Measurements from ENCODE around the gene LAMC3. TPM values are rescaled to one million over a fixed set of nuclear protein-coding genes. Genes with fewer than 3 reads are reported as not detected.
"Not testable (repeated sequence)": the region's sequence is repeated elsewhere in the genome, so short reads cannot be mapped to it uniquely, and the experiment has no call there.

The LAMC3 gene
- total RNA-seq, 1 experiment from 2014 or later: 1.8 TPM

DNA sequence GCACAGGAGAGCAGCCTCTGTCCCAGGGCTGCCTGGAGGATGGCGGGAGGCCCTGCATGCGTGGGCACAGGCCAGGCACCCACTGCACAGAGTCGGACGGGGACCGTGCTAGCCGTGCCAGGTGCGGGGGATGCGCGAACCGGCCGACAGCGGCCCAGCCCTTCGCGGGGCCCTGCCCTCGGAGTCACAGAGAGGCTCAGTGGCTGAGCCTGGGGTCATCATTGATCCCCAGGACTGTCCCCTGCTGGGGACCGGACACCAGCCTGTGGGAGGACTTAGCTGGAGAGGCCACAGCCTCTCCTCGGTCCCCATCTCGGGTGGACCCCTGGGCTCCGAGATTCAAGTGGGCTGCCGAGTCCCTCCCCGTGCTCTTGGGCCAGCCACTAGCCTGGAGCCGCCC is 19.1 kb upstream of the LAMC3 start:
- in situ Hi-C loops (cut with HindIII; ENCODE audit: low sequenced_read_pairs): no loop called here
- DNase-seq (ENCODE audit: low spot score): no peak

GRCh38 chr9:130990306-130990977 is 18.5 kb upstream of the LAMC3 start:
- in situ Hi-C loops (cut with HindIII; ENCODE audit: low sequenced_read_pairs): no loop called here
- no peak for DNase-seq (ENCODE audit: low spot score)

GRCh38 chr9:130990978-130991777 is 17.8 kb upstream of the LAMC3 start:
- no peak for DNase-seq (ENCODE audit: low spot score)
- in situ Hi-C loops (cut with HindIII; ENCODE audit: low sequenced_read_pairs): no loop called here

- DNase-seq (ENCODE audit: low spot score): no peak
- in situ Hi-C loops (cut with HindIII; ENCODE audit: low sequenced_read_pairs): no loop called here
Measured at GRCh38 chr9:130991778-130992681, 16.9 kb upstream of the LAMC3 start.

DNA sequence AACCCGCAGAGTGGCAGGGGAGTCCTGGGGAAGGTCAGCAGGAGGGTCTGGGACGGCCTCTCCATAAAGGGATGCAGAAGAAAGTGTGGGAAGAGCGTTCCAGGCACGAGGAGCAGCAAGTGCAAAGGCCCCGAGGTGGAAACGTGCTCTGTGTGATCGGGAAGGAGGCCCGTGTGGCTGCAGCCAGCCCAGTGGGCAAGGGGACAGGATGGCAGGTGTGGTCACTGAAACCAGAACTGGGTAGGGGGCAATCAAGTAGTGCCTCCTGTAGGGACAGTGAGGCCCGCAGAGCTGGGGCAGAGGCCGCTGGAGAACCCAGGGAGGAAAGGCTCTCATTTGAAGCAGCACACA is 16.3 kb upstream of the LAMC3 start:
- in situ Hi-C loops (cut with HindIII; ENCODE audit: low sequenced_read_pairs): no loop called here
- DNase-seq (ENCODE audit: low spot score): no peak

DNA sequence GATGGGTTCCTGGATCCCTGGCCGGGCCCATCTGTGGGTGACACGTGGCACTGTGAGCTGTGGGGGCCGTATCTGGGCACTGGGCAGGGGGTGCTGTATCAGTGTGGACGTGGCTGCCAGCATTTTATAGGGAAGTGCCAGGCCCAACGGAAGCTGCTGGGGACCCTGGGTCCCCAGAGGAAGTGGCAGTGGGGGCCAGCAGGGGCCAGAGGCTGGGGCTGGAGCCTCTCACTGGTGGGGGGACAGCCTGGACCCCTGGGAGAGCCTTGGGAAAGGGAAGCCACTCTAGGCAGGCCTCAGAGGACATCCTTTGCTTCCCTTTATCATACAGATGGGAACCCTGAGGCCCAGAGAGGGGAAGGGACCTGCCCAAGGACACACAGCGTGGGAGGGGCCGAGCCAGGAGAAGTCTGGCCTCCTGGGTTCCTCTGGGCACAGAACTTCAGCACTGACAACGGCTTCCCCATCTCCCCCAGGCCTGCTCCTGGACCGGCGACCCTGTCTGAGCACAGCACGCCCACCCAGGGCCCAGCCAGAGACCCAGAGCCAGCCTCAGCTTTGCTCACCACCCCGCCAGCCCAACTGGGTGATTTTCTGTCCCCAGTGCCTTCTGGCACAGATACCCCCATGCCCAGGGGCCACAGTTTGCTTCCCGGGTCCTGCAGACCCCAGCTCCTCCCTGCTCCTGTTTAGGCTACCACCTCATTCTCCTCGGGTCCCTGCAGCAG is 15.5 kb upstream of the LAMC3 start:
- no peak for DNase-seq (ENCODE audit: low spot score)
- in situ Hi-C loops (cut with HindIII; ENCODE audit: low sequenced_read_pairs): no loop called here

DNA sequence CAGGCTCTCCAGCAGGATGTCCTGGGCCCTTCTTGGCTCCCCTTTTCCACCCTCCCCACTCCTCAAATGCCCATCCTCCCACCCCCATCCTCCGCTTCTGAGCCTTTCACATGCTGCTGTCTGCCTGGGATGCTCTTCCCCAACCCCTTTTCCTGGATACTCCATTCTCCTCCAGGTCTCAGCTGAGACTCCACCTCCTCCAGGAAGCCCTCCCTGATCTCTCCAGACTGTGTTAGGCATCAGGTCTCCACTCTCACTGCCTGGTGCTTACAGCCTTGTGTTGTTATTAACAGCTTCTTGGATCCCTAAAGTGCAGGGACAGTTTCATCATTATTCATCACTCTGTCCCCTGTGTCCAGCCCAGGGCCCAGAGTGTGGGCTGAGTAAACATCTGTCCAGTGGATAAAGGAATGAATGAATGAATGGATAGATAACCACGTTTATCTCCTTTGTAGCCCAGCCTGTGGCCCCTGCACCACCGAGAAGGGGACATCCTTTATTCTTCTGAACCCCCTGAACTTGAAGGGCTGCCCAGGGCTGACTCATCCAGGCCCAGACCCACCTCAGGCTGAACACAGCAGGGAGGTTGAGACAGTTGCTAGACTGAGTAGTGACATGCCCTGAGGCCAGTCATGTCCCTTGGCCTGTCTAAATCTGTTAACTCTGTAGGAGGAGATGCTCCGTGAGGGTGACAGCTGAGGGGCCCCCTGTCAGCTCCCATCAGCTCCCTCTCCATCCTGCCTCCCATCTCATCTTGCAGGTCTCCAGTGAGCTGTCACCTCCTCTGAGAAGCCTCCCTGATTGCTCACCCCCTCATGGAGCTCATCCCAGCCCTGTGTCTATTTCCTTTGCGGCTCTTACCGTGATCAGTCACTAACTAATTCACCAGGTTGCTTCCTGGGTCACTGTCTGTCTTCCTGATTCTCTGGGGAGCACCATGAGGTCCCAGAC is 14.6 kb upstream of the LAMC3 start:
- in situ Hi-C loops (cut with HindIII; ENCODE audit: low sequenced_read_pairs): no loop called here
- no peak for DNase-seq (ENCODE audit: low spot score)

- peak; percentile 6 for DNase-seq (ENCODE audit: low spot score)
- in situ Hi-C loops (cut with HindIII; ENCODE audit: low sequenced_read_pairs): no loop called here
Measured at GRCh38 chr9:130995086-130996011, 13.6 kb upstream of the LAMC3 start.

GRCh38 chr9:130996205-130996604 is 12.8 kb upstream of the LAMC3 start:
- no peak for DNase-seq (ENCODE audit: low spot score)
- in situ Hi-C loops (cut with HindIII; ENCODE audit: low sequenced_read_pairs): no loop called here

- DNase-seq (ENCODE audit: low spot score): no peak
- in situ Hi-C loops (cut with HindIII; ENCODE audit: low sequenced_read_pairs): no loop called here
Measured at GRCh38 chr9:130996676-130997394, 12.1 kb upstream of the LAMC3 start.

GRCh38 chr9:130997395-130997684 is 11.6 kb upstream of the LAMC3 start:
- in situ Hi-C loops (cut with HindIII; ENCODE audit: low sequenced_read_pairs): no loop called here
- DNase-seq (ENCODE audit: low spot score): no peak

DNA sequence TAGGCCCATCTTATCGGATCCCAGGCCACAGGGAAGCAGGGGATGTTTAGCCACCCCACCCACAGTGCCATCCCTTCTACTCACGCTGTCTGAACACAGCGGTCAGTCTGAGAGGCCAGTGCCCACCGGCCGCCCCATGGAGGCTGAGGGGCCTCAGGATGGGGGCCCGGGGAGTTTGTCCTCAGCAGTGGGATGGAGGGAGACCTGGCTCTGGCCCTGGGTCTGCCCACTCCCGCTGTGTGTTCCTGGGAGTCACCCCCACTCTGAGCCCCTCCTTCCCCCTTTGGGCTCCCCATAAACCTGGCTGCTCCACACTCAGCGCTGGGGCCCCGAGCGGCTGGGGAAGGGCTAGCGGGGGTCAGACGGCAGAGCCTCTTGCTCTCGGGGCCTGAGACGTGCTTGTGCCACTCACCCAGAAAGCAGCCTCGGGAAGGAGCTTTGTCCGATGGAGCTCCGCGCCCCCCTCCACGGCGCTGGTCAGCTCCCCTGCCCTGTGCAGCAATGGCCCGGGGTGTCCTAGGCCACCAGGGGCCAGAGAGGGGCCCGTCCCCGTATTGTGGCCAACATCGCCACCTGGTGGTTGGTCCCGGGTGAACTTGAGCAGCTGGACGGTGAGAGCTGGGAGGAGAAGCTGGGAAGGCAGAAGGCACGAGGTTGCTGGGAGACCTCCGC is 10.9 kb upstream of the LAMC3 start:
- in situ Hi-C loops (cut with HindIII; ENCODE audit: low sequenced_read_pairs): no loop called here
- DNase-seq (ENCODE audit: low spot score): peak; percentile 31

DNA sequence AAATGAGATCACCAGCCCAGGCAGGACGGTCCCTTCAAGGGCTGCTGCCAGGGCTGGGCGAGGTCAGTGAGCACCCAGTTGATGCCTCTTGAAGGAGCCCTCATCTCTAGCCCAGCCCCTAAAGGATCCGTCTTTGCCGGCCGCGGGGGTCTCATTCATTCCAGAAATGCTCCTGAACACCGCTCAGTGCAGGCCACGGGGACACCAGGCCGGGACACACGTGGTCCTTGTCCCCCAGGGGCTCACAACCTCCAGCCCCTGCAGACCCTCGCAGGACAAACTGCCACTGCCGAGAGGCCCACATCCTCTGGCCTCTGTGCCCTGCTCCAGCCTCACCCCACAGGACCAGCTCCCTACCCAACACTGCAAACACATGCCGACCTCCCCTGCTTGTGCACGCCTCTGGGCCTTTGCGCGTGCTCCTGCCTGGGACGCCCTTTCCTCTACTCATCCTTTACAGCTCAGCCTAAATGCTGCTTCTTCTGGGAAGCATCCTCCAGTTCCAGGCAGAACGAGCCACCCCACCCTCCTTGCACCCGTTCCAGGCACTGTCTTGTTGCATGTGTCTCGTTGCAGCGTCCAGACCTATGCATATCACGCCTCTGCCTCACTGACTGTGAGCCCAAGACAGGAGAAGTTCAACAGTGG is 10.3 kb upstream of the LAMC3 start:
- DNase-seq (ENCODE audit: low spot score): no peak
- in situ Hi-C loops (cut with HindIII; ENCODE audit: low sequenced_read_pairs): no loop called here

GRCh38 chr9:130999245-130999623 is 9.7 kb upstream of the LAMC3 start:
- in situ Hi-C loops (cut with HindIII; ENCODE audit: low sequenced_read_pairs): no loop called here
- DNase-seq (ENCODE audit: low spot score): no peak

- DNase-seq (ENCODE audit: low spot score); in situ Hi-C loops (cut with HindIII; ENCODE audit: low sequenced_read_pairs): not testable (repeated sequence)
Measured at GRCh38 chr9:131000526-131000925, 8.4 kb upstream of the LAMC3 start.

GRCh38 chr9:131001021-131001420 is 8.0 kb upstream of the LAMC3 start:
- no peak for DNase-seq (ENCODE audit: low spot score)
- in situ Hi-C loops (cut with HindIII; ENCODE audit: low sequenced_read_pairs): no loop called here
